GM12891 (cell line): Measurements from ENCODE around the gene MAPKBP1.

Experiments
- POLR2A ChIP-seq: IDR thresholded peaks from 2 replicates; pipeline ENCODE4 v1.6.1; 2011; ENCODE audit warnings: low read depth, low read length, control low read depth
- POU2F2 ChIP-seq: IDR thresholded peaks from 2 replicates; pipeline ENCODE4 v1.6.1; 2011; ENCODE audit warnings: low read depth, mild to moderate bottlenecking, control low read depth, low read length, moderate library complexity
- TAF1 ChIP-seq: IDR thresholded peaks from 2 replicates; pipeline ENCODE4 v1.6.1; 2011; ENCODE audit warnings: low read depth, low read length, control low read depth

DNA sequence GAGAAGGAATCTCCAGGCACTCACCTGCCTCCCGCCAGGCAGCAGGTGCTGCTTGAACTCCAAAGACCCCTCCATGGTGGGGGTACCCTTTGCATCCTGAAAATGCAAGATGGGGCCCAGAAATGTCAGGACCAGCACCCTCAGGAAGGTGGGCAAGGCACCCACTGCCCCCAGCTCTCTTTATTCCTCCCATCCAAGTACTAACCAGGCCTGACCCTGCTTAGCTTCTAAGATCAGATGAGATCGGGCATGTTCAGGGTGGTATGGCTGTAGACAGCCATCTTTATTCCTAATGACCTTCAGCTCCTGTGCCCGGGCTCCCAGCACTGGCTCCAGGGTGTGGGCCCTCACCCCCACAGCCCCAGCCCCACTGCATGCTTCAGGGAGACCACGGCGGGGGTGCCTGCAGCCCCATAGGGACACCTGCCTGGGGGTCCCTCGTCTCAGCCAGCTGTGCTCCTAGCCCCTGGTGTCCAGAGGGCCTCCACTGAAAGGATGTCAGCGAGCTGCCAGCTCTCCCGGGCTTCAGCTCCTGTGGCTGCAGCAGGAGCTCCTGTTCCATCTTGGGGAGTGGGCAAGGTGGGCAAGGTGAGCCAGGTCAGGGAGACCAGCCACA, 77.6 kb downstream of the MAPKBP1 start:
- TF ChIP-seq POLR2A (no peak), POU2F2 (no peak), TAF1 (no peak)
